ENCODE measurements around the gene LETM1.

The LETM1 gene

GRCh38 chr4:1856071-1856942 is at the start of gene LETM1:
TSS of gene LETM1 (minus strand) at chr4:1856156. CDS start at chr4:1855950, 206 bp downstream.
- peak; percentile 89 to 91 for DNase-seq (ENCODE audit: low read depth in 2 of 2)

DNA sequence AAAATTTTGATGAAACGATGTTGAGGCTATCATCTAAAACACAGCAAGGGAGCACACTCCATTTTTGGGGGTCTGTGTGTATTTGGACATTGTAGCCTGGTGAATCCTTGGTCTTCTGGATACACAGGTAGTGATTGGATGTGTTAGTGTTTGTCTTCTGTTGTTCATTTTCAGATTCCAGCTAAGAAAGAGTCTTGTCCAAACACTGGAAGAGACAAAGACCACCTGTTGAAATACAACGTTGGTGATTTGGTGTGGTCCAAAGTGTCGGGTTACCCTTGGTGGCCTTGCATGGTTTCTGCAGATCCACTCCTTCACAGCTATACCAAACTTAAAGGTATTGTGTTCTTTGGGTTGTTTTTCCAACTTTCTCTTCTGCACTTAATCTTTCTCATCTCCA is 48.1 kb upstream of the LETM1 start:
- DNase-seq (ENCODE audit: low read depth in 2 of 2) = no peak

DNA sequence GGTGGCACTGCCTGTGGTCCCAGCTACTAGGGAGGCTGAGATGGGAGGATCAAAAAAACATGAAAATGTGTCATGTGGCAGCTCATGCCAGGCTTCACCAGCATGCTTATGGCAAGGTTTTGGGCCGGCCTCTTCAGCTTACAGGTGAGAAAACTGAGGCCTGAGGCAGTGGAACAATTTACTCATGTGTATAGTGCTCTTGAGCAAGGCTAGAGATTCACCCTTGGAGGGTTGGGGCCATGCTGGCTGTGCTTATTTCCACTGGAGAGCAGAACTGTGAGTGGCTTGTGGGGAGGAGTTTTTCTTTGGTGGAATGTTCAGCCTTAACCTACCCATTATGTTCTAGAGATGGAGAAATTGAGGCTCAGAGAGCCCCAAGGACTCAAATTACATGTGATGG is 47.1 kb upstream of the LETM1 start:
- DNase-seq (ENCODE audit: low read depth in 2 of 2) = no peak

DNA sequence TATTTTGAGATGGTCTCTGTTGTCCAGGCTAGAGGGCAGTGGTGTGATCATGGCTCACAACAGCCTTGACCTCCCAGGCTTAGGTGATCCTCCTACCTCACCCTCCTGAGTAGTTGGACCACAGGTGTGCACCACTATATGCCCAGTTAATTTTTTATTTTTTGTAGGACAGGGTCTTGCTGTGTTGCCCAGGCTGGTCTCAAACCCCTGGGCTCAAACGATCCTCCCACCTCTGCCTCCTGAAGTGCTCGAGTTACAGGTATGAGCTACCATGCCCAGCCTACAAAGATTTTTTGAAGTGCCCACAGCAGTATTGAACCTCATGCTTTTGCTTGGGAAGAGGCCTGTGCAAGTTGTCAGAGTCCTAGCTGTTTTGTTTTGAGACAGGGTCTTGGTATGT is 46.3 kb upstream of the LETM1 start:
- DNase-seq (ENCODE audit: low read depth in 2 of 2) = no peak

GRCh38 chr4:1901127-1901526 is 45.2 kb upstream of the LETM1 start:
- no peak for DNase-seq (ENCODE audit: low read depth in 2 of 2)

- DNase-seq (ENCODE audit: low read depth in 2 of 2) = no peak
Observed at GRCh38 chr4:1900624-1901023, 44.7 kb upstream of the LETM1 start.

DNA sequence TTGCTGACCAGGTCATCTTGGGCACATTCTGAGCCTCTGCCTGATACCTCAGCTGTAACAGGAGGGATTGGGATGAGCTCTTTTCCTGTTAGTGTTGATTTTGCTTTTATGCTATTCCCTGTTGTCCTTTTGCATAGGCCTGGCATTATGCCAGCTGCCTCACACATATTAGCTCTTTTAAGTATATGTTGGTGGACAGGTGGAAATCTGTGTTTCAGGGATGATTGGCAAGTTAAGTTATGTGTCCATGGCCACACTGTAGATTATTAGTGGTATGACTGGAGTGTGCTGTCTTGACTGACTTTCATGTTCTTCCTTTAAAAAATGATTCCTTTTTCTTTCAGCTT is 44.1 kb upstream of the LETM1 start:
- no peak for DNase-seq (ENCODE audit: low read depth in 2 of 2)

GRCh38 chr4:1899149-1900086 is 43.5 kb upstream of the LETM1 start:
- peak; percentile 53 to 67 for DNase-seq (ENCODE audit: low read depth in 2 of 2)

DNA sequence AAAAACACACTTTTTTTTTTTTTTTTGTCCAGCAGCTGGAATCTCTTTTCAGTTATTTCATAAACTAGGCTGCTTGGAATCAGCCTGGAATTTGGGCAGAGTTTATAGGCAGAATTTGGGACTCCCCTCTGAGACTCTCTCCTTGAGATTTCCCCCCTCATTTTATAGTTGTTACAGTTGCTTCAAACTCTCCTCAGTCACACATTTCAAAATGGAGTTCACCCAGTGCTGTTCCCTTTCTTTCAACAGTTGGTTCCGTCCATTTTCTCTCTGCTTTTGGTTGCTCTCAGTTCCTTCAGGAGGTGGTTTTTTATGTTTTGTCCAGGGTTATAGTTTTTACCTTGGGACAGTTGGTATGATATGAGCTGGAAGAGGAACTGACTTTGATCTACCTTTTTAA is 42.7 kb upstream of the LETM1 start:
- no peak for DNase-seq (ENCODE audit: low read depth in 2 of 2)

- DNase-seq (ENCODE audit: low read depth in 2 of 2) = no peak
Observed at GRCh38 chr4:1898007-1898406, 42.1 kb upstream of the LETM1 start.

DNA sequence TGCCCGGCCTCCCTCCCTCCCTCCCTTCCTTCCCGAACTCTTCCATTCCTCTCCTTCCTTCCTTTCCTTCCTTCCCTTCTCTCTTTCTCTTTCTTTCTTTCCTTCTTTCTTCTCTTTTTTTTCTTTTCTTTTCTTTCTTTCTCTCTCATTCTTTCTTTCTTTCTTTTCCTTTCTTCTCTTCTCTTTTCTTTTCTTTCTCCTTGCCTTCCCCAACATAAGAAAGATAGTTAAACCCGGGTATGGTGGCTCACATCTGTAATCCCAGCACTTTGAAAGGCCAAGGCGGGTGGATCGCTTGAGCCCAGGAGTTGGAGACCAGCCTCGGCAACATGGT is 40.7 kb upstream of the LETM1 start:
- DNase-seq (ENCODE audit: low read depth in 2 of 2) = no peak

DNA sequence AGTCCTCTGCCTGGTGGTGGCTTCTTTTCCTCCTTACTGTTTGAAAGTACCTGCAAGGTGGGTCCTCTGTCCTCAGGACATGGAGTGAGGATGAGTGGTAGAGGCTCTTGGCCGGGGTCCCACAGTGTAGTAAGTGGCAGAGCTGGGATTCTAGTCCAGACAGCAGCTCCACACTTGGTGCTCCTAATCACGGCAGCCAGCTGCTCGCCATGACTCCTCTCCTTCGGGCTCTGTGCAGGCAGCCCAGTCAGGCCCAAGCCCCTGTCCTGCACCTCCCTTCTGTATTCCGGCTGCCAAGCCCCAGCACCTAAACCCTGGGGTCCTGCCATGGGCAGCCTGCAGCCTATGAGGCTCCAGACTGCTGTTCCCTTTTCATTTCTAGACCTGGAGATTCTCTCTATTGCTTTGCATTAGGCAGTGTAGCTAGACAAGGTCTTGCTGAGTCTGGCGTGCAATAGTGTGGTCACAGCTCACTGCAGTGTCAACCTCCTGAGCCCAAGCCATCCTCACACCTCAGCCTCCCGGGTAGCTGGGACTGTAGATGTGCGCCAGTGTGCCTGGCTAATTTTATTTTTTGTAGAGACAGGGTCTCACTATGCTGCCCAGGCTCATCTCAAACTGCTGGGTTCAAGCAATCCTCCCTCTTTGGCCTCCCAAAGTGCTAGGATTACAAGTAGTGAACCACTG is 40.2 kb upstream of the LETM1 start:
- no peak for DNase-seq (ENCODE audit: low read depth in 2 of 2)

DNA sequence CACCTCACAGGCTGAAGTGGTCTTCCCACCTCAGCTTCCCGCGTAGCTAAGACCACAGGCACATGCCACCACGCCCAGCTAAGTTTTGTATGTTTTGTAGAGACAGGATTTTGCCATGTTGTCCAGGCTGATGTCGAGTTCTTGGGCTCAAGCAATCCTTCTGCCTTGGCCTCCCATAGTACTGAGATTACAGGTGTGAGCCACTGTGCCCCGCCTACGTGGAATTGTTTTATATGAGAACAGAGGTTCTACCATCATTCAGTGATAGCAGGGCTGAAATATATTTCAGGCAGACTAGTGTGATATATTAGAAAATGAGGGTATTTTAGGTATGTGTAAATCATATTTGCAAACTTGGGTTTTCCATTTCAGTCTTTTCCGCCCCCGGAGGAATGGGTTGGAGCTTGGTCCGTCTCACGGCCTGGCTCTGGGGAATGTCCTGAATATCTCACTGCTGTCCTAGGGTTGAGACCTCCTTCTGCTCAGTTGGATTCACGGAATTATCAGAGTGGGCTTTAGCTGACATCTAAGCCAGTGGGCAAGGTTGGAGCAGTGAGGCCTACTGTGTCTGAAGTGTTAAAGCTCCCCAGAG is 35.1 kb upstream of the LETM1 start:
- no peak for DNase-seq (ENCODE audit: low read depth in 2 of 2)

- no peak for DNase-seq (ENCODE audit: low read depth in 2 of 2)
Observed at GRCh38 chr4:1887052-1887451, 31.1 kb upstream of the LETM1 start.

- DNase-seq (ENCODE audit: low read depth in 2 of 2) = no peak
Observed at GRCh38 chr4:1885414-1885813, 29.5 kb upstream of the LETM1 start.

DNA sequence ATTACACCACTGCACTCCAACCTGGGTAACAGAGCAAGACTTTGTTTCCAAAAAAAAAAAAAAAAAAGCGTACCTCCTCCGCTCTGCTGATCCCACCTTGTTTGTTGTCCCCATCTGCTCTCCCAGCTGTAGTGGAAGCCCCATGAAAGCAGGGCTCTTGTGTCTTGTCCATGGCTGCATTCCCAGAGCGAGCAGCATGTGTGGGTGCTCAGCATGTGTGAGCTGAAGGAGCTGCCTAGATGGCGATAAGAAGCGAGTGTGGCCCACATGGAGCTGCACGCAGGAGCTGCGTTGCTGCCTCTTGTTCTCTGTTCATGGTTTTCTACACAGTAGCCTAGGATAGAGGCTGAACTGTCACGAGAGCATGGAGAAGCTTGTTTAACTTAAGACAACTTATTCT is 27.6 kb upstream of the LETM1 start:
- no peak for DNase-seq (ENCODE audit: low read depth in 2 of 2)

DNA sequence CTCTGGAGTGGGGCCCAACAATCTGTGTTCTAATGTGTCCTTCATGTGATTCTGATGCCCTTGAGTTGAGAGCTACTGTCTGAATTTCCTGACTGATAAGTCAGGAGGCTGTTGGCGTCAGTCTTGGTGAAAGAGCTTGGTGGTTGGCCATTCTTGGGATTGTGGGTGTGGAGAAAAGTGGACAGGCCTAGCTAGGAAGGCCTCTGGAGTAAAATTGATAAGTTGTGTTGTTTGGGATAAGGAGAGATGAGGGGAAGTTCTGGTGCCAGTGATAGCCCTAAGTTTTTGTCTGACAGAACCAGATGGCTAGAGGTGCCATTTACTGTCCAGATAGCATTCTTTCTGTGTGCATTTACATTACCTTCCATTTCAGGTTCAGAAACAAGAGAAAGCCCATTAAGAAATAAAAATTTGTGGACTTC is 26.9 kb upstream of the LETM1 start:
- no peak for DNase-seq (ENCODE audit: low read depth in 2 of 2)

DNA sequence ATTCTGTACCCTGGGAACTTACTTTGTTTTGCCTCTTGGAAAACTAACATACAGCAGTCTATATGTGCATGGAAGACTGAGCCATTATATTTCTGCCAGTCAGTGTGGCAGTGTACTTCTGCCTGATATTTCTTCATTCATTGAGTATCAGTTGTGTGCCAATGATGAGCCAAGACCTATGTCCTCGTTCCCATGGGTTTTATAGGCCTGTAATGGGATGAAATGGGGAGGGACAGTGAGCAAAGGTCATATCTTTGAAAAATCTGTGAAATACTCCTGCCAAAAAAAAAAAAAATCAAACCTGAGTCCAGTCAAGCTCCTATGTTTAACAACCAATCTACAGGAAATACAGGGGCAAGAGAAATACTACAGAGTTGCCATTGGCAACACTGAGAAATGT is 24.4 kb upstream of the LETM1 start:
- no peak for DNase-seq (ENCODE audit: low read depth in 2 of 2)

GRCh38 chr4:1879485-1879884 is 23.5 kb upstream of the LETM1 start:
- no peak for DNase-seq (ENCODE audit: low read depth in 2 of 2)

GRCh38 chr4:1874201-1874600 is 18.2 kb upstream of the LETM1 start:
- DNase-seq (ENCODE audit: low read depth in 2 of 2) = no peak

DNA sequence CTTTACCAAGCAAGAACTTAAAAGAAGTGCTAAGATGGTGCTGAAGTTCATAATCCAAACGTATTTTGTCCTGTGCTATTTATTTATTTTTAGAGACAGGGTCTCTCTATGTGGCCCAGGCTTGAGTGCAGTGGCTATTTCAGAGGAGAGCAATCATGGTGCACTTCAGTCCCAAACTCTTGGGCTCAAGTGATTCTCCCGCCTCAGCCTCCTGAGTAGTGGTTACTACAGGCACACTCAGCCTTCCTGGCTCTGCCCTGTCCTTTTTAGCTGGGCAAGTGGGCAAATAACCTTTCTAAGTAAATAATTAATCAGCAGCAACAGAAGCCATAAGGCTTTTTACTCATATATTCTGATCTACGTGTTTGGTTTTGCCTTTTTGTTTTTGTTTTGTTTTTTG is 17.8 kb upstream of the LETM1 start:
- no peak for DNase-seq (ENCODE audit: low read depth in 2 of 2)

DNA sequence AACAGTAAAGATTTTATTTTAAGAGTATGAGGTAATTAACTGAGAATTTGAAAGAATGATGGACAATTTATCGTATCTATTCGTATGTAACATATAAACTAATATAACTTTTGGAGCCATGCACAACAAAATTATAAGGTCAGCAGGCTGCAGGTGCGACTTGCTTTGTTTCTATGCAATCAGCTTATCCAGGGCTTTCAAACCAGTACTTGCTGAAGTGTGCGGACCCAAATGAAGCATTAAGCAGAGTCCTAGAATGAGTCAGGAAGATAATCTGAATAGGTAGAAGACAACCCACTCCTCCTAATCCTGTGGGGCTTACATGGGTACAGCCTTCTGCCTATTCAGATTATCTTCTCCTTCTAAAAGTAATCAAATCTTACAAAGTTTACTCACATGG is 17.3 kb upstream of the LETM1 start:
- no peak for DNase-seq (ENCODE audit: low read depth in 2 of 2)

Measured in stimulated activated CD4-positive, alpha-beta T cell treated with anti-CD3 and anti-CD28 coated beads, Interleukin-4, amount 100 ng/mL, for 48 hours (primary cell).